ENCODE results near the gene P2RY14. TPM values are rescaled to one million over a fixed set of nuclear protein-coding genes. Genes with fewer than 3 reads are reported as not detected.

Gene P2RY14
- total RNA-seq, 4 donors from 2014 or later: 0.60 to 11.3 (median 7.2) TPM; not detected in 1

DNA sequence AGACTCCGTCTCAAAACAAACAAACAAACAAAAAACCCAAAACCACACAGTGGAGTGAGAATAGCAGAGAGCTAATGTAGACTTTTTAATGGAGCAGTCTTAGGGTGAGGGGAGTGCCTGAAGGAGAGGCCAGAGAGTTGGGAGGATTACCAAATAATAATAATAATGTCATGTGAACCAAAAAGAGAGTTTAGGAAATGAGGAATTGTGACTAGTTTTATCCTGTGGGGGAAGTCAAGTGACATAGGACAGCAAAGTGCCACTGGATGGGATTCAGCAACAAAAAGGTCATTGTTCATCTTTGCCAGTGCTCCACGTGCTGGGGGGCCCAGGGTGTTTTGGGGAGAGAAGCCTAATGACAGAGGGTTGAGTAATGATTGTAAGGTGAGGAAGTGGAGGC lies 25.4 kb upstream of the P2RY14 start:
- no peak overlapping the region for H3K27ac ChIP-seq
- peaks cover 0 to 6% (median 0%) of the 10 kb centered on the region in 4 donors for H3K4me1 ChIP-seq
- intact Hi-C loops (cut with DNase I; ENCODE audit: low total_unique reads): no loop called here
- TF ChIP-seq POLR2AphosphoS5 (IDR thresholded peaks at IDR 0.05) (no peak), CTCF (IDR thresholded peaks at IDR 0.05) (no peak)
- 67 to 76% methylated on average over 2 of the region's 2 CpGs for WGBS, 2 donors (ENCODE audit: low coverage in 1 of 2)
- H3K4me3 ChIP-seq: no peak overlapping the region
- DNase-seq: no peak
- in situ Hi-C loops (cut with MboI; ENCODE audit: low pct_ligation_motif_present in 1 of 4, low pct_unique_long_range_greater_than_20kb in 1 of 4, low sequenced_read_pairs in 3 of 4): no loop called here
- H3K9me3 ChIP-seq: no peaks in the 10 kb centered on the region
- no peaks in the 10 kb centered on the region for H3K27me3 ChIP-seq
- H3K36me3 ChIP-seq: no peaks in the 10 kb centered on the region

- TF ChIP-seq EP300 (IDR thresholded peaks at IDR 0.05; ENCODE audit: low read depth): no peak
- Histone ChIP-seq H3K4me1 (peaks cover 0 to 6% (median 0%) of the 10 kb centered on the region in 4 donors), H3K36me3 (no peaks in the 10 kb centered on the region), H3K9me3 (no peaks in the 10 kb centered on the region), H3K27ac (no peak overlapping the region), H3K4me3 (no peak overlapping the region), H3K27me3 (no peaks in the 10 kb centered on the region)
- intact Hi-C loops (cut with DNase I; ENCODE audit: low total_unique reads): no loop called here
- DNase-seq: no peak
- 66 to 88% methylated on average over 3 of the region's 3 CpGs for WGBS, 2 donors (ENCODE audit: low coverage in 1 of 2)
- in situ Hi-C loops (cut with MboI; ENCODE audit: low pct_ligation_motif_present in 1 of 4, low pct_unique_long_range_greater_than_20kb in 1 of 4, low sequenced_read_pairs in 3 of 4): no loop called here
Observed at GRCh38 chr3:151301787-151302186, 23.4 kb upstream of the P2RY14 start.

GRCh38 chr3:151300539-151300938 lies 22.2 kb upstream of the P2RY14 start:
- Histone ChIP-seq H3K4me3 (no peak overlapping the region), H3K4me1 (peaks cover 0 to 6% (median 0%) of the 10 kb centered on the region in 4 donors), H3K36me3 (no peaks in the 10 kb centered on the region), H3K27ac (no peak overlapping the region), H3K9me3 (no peaks in the 10 kb centered on the region), H3K27me3 (no peaks in the 10 kb centered on the region)
- intact Hi-C loops (cut with DNase I; ENCODE audit: low total_unique reads) (no loop called here), in situ Hi-C loops (cut with MboI; ENCODE audit: low pct_ligation_motif_present in 1 of 4, low pct_unique_long_range_greater_than_20kb in 1 of 4, low sequenced_read_pairs in 3 of 4) (no loop called here)
- DNase-seq: no peak
- WGBS, 2 donors (ENCODE audit: low coverage in 1 of 2): 67 to 92% methylated on average over 1 of the region's 1 CpG
- TF ChIP-seq POLR2AphosphoS5 (IDR thresholded peaks at IDR 0.05) (no peak), POLR2A (IDR thresholded peaks at IDR 0.05) (no peak), EP300 (IDR thresholded peaks at IDR 0.05; ENCODE audit: low read depth) (no peak), CTCF (IDR thresholded peaks at IDR 0.05) (no peak)

DNA sequence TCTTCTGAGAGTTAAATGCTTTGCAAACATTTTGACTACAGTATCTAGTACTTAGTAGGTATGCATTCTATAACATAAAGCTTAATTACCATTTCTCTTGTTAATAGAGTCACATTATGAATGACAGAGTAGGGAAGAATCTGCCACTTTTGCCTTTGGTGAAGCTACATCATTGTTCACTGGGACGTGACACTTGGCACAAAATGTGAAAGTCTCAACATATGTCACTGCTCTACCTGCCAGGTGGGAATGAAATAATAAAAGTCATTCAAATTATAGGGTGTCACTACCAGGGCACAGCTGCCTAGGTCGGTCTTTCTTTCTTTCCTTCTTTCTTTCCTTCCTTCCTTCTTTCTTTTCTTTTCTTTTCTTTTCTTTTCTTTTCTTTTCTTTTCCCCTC lies 20.7 kb upstream of the P2RY14 start:
- Histone ChIP-seq H3K4me3 (no peak overlapping the region), H3K9me3 (no peaks in the 10 kb centered on the region), H3K4me1 (no peaks in the 10 kb centered on the region), H3K27ac (no peak overlapping the region), H3K36me3 (no peaks in the 10 kb centered on the region), H3K27me3 (no peaks in the 10 kb centered on the region)
- intact Hi-C loops (cut with DNase I; ENCODE audit: low total_unique reads): no loop called here
- no peak for DNase-seq
- TF ChIP-seq CTCF (IDR thresholded peaks at IDR 0.05) (no peak), EP300 (IDR thresholded peaks at IDR 0.05; ENCODE audit: low read depth) (no peak), POLR2AphosphoS5 (IDR thresholded peaks at IDR 0.05) (no peak), POLR2A (IDR thresholded peaks at IDR 0.05) (no peak)
- WGBS, 2 donors (ENCODE audit: low coverage in 1 of 2): 43 to 55% methylated on average over 1 to 2 of the region's 2 CpGs
- in situ Hi-C loops (cut with MboI; ENCODE audit: low pct_ligation_motif_present in 1 of 4, low pct_unique_long_range_greater_than_20kb in 1 of 4, low sequenced_read_pairs in 3 of 4): loop anchor here in 1 of 4 donors (25.0 kb wide), 1 partner anchor 537 kb away; the partner anchor contains the start of gene SIAH2

DNA sequence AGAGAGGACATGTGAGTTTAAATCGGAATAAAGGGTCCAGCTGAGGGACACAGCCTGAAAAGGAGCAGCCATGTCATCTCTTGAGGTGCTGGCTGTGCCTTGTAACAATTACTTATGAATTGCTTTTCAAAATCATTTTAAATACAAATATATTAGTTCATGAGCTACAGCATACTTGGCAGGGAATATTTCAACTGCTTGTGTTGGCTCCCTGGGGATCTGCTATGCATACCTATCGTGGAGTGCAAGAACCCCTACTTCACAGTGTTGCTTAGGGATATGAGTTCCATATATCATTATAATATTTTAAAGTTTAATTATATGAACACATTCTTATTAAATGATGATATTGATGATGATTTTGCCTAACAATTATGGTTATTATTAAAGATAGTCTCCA lies 19.1 kb upstream of the P2RY14 start:
- H3K27me3 ChIP-seq: no peaks in the 10 kb centered on the region
- no peaks in the 10 kb centered on the region for H3K9me3 ChIP-seq
- intact Hi-C loops (cut with DNase I; ENCODE audit: low total_unique reads) (no loop called here), in situ Hi-C loops (cut with MboI; ENCODE audit: low pct_ligation_motif_present in 1 of 4, low pct_unique_long_range_greater_than_20kb in 1 of 4, low sequenced_read_pairs in 3 of 4) (loop anchor here in 1 of 4 donors (25.0 kb wide), 1 partner anchor 535 kb away; the partner anchor contains the start of gene SIAH2)
- H3K27ac ChIP-seq: no peak overlapping the region
- no peaks in the 10 kb centered on the region for H3K36me3 ChIP-seq
- no peak for DNase-seq
- no peaks in the 10 kb centered on the region for H3K4me1 ChIP-seq
- no peak overlapping the region for H3K4me3 ChIP-seq
- TF ChIP-seq POLR2A (IDR thresholded peaks at IDR 0.05): no peak
- no peak for TF ChIP-seq EP300 (IDR thresholded peaks at IDR 0.05; ENCODE audit: low read depth)
- TF ChIP-seq CTCF (IDR thresholded peaks at IDR 0.05): no peak
- TF ChIP-seq POLR2AphosphoS5 (IDR thresholded peaks at IDR 0.05): no peak
- WGBS, 2 donors (ENCODE audit: low coverage in 1 of 2): 49 to 89% methylated on average over 2 of the region's 2 CpGs

Measured in transverse colon (tissue), 4 donors.